Measurements from ENCODE around the gene CADM2.
"Not testable (repeated sequence)": the region's sequence is repeated elsewhere in the genome, so short reads cannot be mapped to it uniquely, and the experiment has no call there.

Gene CADM2

DNA sequence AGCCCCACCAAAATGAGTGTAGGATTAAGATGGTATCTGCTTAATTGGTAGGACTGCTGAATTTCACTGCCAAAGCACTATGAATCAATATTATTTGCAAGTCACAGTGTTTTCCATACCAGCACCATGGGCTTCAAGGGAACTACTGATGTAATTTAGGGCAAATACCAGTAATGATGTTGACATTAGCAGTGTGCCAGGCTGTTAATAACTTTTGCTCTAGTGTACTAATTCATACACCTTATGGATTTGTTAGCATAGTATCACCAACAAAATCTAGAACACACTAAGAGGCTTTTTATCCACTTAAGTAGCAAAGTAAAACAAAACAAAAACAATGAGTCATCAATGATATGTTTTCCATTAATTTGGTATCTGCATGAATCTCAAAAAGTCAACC, 888.2 kb downstream of the CADM2 start:
- DNase-seq = no peak

DNA sequence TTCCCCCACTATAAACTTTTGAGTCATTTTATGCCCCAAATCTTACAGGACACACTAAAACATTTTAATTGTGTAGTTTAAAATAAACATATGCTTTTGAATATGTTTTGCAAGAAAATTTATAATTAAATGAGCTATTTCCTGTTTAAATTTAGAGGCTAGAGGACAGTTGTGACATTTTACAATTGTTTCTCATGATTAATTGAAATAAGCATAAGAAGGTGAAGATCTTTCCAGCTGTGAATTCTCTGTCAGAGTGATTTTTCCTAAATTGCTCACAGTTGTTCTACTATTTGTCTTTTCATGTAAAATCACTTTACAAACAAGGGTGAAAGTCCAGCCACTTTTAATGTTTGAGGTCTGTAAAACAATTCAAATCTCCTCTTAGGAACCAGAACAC, 892.3 kb downstream of the CADM2 start:
- DNase-seq = no peak

DNA sequence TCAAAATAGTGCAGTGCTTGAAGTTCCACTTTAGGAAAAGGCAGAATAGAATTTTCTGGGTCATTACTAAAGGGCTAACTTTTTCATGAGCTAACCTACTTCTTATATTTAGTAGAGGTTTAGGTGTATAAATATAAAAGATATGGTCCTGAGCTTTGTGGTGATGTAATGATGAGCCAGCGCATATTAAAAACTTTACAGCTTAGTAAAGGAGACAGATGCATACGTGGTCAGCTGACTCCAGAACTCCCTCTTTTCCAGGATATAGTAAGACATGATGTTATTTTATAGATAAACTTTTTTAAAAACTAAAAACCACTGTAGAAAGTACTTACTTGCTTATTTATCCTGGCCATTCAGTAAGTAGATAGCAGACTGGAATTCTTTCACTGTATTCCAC, 895.0 kb downstream of the CADM2 start:
- DNase-seq = no peak

DNA sequence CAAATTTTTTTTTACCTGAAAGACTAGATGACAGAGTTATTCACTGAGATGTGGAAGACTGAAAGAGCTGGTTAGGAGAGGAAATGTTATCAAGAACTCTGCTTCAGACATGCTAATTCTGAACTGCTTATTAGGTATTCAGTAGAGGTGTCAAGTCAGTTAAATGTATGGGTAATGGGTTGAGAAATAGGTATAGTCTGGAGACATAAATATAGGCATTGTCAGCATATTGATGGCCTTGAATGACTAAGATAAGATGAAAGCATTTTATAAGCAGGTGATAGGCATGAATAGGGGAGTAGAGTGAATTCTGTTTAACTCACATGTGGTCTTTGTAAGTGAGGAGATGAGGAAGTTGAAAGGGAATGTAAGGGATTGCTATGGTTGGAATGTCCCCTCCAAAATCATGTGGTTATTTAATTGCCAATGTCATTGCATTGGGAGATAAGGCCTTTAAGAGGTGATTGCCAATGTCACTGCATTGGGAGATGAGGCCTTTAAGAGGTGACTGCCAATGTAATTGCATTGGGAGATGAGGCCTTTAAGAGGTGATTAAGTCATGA, 904.2 kb downstream of the CADM2 start:
- DNase-seq = no peak

DNA sequence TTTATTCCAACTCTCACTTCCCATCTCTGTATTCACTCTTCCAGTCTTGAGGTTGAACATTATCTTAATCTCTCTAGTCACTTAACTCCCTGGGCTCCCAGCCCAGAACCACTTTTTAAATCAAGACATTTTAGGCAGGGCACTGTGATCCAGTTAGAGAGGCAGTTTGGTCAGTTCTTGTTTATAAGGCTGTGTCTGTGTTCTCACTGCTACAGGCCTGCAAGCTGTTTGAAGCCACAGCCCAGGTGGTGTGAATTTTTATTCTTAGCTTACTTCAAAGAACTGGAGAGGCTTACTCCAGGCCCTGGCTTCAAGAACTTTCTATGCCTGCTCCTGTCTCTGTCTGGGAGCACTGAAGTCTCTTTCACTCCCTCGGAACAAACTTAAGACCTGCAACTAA, 906.1 kb downstream of the CADM2 start:
- DNase-seq = no peak

DNA sequence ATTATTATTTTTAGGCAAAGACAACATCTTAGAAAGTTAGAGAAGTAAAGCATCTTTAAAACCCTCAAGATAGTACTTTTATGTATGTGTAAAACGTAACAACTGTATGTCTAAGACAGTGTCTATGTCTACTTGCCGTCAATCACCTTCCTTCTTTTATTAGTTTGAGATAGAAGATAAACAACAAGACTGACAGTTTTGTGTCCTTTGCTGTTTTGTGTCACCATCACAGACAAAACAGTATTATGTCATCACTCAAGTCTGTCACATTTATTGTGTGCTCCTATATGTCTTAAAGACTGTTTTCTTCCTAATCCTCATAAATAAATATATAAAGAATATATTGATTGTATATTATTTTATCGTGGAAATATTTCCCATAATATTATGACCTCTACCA, 908.3 kb downstream of the CADM2 start:
- DNase-seq = no peak

DNA sequence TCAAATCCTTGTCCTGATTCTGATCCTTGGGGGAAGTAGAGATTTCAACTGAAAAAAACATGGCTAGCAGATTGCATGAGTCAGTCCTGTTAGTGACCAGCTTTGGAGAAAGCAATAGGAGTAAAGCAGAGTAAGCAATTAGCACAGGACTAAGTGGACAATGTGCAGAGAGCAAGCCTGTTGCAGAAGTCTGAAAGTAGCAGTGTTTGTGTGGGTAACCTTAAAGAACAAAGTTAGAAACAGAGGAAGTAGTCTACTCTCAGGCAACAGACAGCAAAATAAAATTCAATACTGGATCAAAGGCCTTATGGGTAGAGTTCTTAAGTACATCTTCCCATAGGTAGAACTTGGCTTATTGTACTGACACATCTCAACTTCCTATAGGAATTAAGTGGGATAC, 916.8 kb downstream of the CADM2 start:
- no peak for DNase-seq

DNA sequence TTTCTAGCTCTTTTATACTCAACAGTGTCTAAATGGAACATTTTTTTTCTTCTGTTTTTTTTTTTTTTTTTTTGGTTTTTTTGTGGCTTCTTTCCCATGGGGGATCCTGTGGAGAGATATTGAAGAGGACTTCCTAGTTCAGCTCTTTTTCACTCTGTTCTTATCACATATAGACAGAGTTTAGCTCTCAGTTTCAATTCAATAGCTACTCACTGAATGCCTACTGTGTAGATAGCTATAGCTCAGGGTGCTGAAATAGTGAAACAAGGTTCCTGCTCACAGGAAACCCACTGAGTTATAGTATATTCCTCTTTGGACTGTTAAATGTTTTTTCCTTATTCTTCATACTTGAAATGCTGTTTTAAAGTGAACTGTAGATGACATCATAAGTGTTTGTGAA, 918.8 kb downstream of the CADM2 start:
- DNase-seq = no peak

DNA sequence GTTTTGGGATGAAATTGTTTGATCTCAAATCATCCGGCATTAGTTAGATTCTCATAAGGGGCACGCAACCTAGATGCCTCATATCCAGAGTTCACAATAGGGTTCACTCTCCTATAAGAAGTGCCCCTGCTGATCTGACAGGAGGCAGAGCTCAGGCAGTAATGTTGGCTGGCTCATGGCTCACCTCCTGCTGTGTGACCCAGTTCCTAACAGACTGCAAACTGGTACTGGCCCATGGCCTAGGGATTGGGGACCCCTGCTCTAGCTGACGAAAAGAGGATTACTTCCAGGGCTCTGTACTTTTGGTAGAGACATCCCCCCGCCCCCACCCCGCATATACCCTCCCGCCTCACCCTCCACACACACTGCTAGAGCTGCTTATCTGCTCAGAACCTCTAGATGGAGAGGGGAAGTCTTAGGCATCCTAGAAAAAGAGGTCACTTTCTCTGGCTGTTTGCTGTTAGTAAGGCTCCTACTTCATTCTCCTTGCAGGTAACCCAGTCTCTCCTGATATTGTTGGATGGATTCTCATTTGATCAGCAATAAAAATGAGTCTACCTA, 923.1 kb downstream of the CADM2 start:
- DNase-seq = no peak

DNA sequence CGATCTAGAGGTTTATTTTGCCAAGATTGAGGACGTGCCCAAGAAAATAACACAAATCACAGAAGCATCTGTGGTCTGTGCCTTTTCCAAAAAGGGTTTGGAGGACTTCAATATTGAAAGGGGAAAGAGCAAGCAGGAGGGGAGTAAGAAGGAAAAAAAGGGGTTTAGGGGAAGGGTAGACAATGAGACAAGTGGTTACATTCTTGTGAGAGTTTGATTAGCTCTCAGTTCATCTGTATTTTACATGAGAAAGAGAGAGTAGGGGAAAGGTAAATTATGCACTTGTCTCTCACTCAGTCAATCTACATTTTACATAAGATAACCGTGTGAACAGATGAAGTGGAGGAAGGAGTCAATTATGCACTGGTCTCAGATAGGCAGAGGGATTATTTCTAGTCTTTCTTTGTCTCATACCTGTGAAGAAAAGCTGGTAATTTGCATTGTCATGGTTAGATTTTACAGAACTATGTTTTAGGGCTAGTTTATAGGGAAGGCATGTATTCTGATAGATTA, 931.3 kb downstream of the CADM2 start:
- DNase-seq = no peak

DNA sequence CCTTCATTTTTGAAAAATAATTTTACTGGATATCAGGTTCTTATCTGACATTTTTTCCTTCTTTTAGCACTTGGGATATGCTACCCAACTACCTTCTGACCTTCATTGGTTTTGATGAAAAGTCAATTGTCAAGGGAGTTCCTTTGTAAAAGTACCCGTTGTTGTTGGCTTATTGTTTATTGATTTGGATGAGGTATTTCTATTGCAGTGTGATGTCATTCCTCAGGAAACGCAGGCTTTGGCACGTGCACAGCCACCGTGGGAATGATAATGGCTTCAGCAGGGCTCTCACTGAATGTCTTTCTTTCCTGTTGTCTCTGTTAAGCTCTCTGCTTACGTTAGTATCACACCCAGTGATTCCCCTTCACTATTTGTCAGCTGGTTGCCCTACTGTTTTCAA, 944.6 kb downstream of the CADM2 start:
- no peak for DNase-seq

DNA sequence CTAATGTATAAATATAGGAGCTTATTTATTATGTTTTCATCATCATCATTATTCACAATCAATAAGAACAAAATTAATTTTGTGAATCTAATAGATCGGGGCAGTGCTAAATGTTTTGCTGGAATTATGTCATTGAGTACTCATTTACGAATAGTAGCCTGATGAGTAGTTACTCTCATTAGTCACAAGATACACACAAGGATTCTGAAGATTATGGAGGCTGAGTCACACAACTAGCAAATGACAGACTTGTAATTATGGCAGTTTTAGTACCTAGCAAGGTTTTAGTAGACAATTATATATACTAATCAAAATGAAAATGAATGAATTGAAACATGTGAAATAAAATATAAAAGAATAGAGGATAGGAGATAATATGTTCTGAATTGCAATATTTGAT, 954.2 kb downstream of the CADM2 start:
- no peak for DNase-seq

DNA sequence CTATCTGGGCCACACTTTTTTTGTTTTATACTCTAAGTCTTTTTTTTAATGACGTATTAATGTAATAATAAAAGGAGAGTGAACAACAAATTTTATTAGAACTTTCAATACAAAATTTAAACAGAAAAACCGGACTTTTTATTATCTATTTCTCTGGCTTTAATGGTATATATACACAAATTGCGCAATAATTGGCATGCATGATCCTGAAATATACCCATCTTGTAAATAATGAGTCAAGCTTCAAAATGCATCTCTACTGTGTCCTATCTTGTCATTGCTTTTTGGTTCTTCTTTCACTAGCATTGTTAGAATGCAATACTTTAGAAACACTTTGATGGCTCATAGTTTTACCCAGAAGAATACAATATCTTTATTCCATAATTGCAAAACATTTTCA, 963.6 kb downstream of the CADM2 start:
- no peak for DNase-seq

DNA sequence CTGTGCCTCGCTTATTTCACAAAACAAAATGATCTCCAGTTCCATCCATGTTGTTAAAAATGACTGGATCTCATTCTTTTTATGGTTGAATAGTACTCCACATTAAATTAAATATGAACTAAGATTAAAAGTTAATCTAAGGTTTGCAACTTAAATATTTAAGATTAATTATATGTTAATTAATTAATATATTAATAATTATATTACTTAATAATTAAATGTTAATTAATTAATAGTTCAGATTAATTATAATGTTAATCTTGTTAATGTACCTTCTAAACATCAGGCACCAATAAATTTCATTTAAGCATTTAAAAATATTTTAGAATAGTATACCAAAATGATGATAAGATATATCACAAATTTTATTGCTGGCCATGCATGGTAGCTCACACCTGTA, 971.9 kb downstream of the CADM2 start:
- DNase-seq = no peak

DNA sequence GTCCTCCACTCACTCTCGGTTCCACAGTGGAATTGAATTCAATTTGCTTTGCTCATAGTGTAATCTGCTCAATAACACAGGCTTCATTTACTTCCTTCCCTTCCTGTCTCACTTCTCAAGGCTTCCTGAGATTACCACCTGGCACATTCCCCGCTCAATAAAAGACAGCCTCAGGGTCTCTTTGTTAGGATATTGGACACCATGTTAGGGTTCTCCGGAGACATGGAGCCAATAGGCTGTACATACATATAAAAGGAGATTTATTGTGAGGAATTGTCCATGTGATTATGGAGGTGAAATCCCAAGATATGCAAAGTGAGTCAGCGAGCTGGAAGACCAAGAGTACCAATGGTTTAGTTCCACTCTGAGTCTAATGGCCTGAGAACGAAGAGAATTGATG, 974.5 kb downstream of the CADM2 start:
- no peak for DNase-seq

DNA sequence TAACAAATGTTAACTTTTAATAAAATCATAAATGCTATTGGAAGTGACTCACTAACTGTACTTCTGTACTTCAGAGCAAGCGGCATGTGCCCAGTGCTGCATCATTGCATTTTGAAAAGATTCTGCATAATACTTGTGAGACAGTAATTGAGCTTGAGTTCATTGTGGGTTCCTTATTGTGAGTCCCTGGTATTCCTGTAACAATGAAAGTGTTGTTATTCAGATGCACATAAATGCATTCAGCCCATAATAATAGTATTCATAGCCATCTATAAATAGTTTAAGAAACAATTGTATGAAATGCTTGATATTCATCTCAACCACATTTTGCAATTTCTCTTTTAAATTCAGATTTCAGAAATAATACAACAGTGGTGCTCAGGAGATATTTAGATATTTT, 976.4 kb downstream of the CADM2 start:
- no peak for DNase-seq

DNA sequence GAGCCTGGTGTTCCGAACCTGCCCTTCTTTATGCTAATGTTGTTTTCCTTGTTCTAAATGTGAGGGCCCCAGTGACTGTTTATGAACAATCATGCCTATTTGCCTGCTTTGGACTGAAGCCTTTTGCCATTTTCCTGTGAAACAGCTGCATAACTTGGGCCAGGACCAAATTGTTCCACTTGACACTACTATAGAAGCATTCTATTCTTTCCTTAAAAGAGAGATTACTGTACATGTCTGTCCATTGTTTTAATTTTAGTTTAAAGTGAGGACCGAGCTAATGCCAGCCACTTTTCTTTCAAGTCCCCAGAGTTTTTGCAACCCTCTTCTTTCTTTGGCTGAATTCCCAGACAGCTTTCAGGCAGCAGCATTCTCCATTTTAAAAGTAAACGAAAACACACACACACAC, 980.3 kb downstream of the CADM2 start:
- DNase-seq = no peak

DNA sequence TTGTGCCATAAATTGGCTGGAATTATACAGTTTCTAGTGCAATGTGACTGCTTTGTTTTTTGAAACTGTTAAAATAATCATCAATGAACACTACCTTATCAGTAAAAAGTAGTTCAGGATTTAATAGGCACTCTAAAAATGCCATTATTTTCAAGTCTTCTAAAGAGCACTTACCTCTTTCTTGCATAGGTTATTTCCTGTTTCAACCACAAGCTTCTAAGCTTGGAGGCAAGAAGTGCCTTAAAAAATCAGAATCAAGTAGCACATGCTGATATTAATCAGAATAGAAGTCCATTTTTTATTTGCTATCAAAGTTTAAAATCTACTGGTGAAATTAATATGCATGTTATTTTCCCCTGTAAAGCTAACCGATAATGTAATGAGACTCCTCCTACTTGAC, 991.6 kb downstream of the CADM2 start:
- no peak for DNase-seq

DNA sequence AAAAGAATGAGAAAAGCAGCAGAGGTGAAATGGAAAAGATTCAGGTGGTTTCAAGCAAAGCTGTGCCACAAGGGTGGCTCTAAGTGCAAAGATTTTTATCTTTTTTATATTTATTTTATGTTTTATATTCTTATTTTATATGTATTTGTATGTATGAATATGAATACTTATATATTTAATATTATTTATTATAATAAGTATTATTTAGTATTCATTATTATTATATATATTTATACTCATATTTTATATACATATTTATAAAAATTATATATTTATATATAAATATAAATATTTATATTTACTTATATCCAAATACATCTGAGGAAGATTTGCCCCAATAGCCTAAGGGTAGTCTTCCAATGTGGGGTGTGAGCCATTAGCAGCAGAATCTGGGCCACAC, 1002.0 kb downstream of the CADM2 start:
- DNase-seq = no peak

DNA sequence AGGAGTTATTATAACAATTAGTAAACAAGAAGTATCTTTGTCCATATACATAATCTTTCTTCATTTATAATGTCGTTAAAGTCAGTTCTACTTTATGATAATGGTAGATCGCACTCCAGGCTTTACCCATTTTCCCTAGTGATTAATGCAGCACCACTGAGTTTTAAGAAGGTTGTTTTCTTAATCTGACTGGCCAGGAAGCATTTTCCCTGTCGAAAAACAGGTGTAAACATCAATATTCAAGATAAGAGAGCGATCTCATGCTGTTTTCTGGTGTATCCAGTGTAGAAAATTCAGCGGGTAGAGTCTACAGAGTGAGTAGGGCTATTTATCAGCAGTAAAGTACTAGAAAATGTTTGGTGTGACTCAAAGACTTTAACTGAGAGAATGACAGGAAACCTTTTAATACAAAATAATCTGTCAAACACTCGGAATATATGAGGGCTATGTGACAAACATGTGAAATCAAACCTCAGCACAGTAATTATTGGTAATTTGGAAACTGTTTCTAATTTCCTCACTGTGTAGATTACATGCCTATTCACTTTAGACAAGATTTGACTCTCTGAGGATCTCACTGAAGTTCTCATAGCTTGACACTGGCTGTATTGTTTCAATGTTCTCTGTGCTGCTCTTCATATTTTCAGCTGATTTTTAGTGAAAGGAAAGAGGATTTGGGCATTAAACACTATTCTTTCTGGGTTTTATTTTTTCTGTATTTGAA, 1019.0 kb downstream of the CADM2 start:
- DNase-seq = no peak

DNA sequence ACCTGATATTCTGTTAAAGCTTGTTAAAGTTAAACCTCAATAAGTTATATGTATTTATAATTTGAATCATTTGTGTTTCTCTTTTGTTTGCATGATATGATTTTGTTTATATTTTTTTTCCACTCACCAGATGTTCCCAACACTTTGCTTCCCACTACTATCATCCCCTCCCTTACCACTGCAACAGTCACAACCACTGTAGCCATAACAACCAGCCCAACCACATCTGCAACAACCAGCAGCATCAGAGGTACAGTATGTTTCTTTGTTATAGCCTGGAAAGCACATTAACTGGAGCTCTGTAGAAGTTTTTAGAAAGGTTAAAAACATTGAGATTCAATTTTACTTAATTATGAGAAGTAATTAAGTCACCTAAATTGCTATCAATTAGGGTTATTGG, 1020.2 kb downstream of the CADM2 start:
- DNase-seq = no peak

DNA sequence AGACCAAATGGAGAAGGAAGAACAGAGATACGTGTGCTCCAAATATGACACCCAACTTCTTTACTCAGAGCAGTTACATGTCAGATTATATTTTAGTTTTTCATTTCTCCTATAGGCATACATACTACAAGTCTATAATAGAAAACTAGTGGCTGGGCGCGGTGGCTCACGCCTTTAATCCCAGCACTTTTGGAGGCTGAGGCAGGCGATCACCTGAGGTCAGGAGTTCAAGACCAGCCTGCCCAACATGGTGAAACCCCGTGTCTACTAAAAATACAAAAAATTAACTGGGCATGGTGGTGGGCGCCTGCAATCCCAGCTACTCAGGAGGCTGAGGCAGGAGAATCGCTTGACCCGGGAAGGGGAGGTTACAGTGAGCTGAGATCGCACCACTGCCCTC, 1030.8 kb downstream of the CADM2 start:
- not testable (repeated sequence) for DNase-seq

DNA sequence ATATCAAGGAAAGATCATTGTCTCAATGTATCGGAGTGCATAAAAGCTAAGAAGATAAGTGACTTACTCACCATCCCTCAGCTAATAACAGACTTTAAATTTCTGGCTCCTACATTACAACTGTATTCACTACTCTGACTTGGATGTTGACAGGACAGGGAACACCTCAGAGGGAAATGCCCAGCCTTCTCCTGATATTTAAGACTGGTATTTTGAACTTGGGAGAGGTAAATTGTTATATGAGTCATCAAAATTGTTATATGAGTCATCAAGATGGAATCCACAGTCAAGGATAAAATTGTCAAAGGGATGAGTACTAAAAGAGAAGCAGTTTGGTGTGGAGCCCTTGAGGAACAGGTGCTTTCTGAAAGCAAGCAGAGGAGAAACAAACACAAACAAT, 1070.8 kb downstream of the CADM2 start:
- DNase-seq = no peak

DNA sequence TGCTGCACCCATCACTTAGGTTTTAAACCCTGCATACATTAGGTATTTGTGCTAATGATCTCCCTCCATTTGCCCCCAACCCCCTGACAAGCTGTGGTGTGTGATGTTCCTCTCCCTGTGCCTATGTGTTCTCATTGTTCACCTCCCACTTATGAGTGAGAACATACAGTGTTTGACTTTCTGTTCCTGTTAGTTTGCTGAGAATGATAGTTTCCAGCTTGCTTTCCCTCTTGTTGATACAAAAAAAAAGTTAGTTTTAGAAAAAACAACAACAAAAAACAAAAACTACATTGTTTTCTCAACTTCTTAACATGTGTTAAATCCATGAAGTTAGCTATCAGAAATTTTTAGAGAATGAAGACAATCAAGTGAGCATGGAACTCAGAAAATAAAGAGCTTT, 1079.1 kb downstream of the CADM2 start:
- DNase-seq = no peak

Measured in CD4-positive, alpha-beta T cell treated with Interleukin-17A for 4 hours (primary cell).